GM18951 (cell line): ENCODE measurements around the gene BCDIN3D.

Experiments used
- POLR2A ChIP-seq: IDR thresholded peaks from 4 replicates; pipeline ENCODE4 v1.6.1; 2011; ENCODE audit warnings: mild to moderate bottlenecking; ENCODE audit not compliant: insufficient read length, insufficient read depth; ENCODE audit errors: extremely low read depth
- in situ Hi-C: fragments of 300-500 bp; cut with MboI; formaldehyde crosslinking; loops from one replicate; pipeline ENCODE4 v1.12.0; 2022; ENCODE audit warnings: low sequenced_read_pairs, mixed read lengths, inconsistent platforms; ENCODE audit not compliant: unreplicated experiment

The BCDIN3D gene

GRCh38 chr12:49842519-49843352, at the start of gene BCDIN3D:
BCDIN3D (minus strand) TSS chr12:49843106; CDS start chr12:49843087, 19 bp downstream.
- in situ Hi-C loops, result no loop called here
- TF ChIP-seq POLR2A, result peak; percentile 92

GRCh38 chr12:49892084-49892731, 49.3 kb upstream of the BCDIN3D start:
- TF ChIP-seq POLR2A, result no peak
- in situ Hi-C loops, result no loop called here

GRCh38 chr12:49891476-49891875, 48.6 kb upstream of the BCDIN3D start:
- in situ Hi-C loops, result no loop called here

GRCh38 chr12:49891012-49891411, 48.1 kb upstream of the BCDIN3D start:
- TF ChIP-seq POLR2A, result no peak
- in situ Hi-C loops, result no loop called here

More at GRCh38 chr12:49891476-49891875, 48.6 kb upstream of the BCDIN3D start:
- no peak for TF ChIP-seq POLR2A

DNA sequence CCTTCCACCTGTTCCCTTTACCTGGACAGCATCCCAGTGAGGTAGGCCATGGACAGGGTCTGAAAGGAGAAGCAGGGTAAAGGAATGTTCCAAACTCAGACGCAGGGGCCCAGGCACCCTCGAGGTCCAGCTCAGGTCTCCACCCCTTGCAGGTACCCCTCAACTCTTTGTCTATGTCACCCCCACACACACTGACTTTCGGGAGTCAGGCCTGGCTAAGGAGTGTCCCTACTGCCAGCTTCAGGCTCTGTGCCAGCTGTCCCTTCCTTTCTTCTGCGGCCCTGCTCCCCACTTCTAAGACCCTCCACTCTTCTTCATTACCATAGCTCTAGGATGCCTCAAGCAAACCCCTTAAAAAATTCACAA, 47.2 kb upstream of the BCDIN3D start:
- in situ Hi-C loops, result no loop called here
- TF ChIP-seq POLR2A, result no peak

- no peak for TF ChIP-seq POLR2A
- in situ Hi-C loops, result no loop called here
These were observed 46.6 kb upstream of the BCDIN3D start for GRCh38 chr12:49889361-49890095.

DNA sequence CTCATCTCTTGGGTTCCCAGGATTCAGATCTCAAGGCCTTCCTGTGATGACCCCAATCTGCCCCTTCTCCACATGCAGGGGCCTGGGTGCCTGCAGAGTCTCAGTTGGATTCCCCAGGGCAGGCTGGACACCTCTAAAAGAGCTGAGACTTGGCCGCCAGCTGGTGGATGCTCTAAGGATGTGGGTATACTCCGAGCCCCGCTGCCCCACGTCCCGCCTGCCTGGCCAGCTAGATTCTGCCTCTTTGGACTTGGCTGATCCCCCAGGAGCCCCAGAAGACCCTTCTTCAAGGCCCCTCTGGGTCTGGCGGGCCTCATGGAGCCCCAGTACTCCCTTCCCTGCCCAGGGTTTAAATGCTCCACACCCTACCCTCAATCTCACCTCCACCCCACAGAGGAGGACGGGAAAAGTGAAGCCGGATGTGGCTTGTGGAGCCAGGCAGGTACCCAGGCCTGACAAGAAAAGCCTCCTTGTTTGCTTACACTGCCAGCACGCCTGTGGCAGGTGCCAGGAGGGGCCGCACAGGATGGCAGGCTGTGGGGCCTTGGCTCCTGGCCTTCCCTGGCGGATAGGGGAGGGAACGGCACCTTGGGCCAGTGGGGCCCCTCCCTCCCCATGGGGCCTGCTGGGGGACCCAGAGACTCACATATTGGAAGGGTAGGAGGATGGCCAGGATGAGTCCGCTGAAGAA, 45.7 kb upstream of the BCDIN3D start:
- in situ Hi-C loops, result no loop called here
- TF ChIP-seq POLR2A, result no peak

DNA sequence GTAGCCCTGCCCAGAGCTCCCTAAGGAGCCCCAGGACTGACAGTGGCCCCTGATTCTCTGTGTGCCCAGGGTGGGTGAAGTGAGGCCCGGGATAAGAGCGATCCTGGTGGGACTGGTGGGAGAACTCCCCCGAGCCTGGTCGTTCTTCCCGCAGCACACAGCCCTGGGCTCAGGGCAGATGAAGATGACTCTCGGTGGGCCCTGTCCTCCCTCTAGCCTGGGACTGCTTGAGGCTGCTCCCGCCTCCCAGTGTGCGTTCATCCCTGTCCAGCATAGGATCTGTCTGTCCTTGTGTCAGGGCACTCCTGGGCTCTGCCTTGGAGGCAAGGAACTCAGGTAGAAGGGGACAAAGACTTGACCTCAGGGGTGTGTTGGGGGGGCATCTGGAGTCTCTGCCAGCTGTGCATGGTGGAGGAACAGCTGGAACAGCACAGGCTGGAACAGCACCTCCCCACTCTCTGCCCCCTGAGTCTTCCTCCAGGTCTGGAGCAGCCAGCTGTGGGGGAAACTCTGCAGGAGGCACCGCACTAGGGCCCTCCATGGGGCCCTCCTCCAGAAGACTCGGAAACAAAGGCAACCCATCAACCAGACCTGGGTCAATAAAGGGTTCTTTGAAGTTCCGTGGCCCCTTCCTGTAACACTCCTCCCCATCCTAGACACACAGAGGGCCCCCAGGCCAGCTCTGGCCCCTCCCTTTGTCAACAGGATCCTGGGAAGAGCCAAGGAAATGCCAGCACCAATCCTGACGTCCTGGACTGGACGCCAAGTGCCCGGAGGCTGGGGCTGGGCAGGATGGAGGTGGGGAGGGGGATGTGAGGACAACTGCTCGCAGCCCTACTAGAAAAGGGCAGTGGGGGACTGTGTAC, 44.9 kb upstream of the BCDIN3D start:
- in situ Hi-C loops, result no loop called here
- no peak for TF ChIP-seq POLR2A

- in situ Hi-C loops, result no loop called here
- TF ChIP-seq POLR2A, result no peak
These were observed 44.2 kb upstream of the BCDIN3D start for GRCh38 chr12:49887091-49887490.

DNA sequence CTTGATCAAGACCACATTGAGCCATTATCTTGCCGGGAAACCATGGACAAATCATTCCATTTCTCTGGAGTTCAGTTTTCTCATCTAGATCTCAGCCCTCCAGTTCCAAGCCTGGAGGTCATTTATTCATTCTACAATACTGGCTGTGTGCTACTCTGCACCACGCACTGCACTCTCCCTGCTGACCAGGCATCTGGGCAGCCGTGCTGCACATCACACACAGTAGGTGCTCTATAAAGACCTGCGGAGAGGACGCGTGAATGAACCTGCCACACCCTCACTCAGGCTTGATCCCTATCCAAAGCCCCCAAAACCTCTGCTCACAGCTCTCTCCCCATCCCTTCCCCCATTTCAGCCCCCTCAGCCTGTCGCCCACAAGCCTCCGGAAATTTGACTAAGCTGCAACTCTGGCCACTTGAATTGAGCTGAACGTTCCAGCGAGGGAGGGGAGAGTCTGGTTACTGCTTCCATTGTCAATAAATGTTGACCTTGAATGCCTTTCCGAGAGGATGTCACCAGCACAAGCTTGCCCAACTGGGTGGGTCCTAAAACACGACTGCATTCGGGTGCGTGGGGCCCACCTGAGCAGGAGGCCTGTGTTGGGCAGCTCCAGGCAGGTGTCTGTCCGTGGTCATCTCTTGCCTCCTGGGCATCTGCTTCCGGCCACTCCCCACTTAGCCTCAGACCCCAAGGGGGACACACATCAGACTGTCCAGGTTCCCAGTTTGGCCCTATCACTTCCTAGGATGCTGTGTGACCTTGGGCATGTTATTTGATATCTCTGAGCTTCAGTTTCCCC, 43.0 kb upstream of the BCDIN3D start:
- no peak for TF ChIP-seq POLR2A
- in situ Hi-C loops, result no loop called here

- in situ Hi-C loops, result no loop called here
- TF ChIP-seq POLR2A, result no peak
These were observed 42.2 kb upstream of the BCDIN3D start for GRCh38 chr12:49885118-49885517.
